NOMO-1 treated with dmso at 0.1 percent for 144 hours (cell line): ENCODE results near the gene FIBCD1.

Experiments
- DNase-seq: peaks from one replicate; lab custom pipeline; 2025; ENCODE audit not compliant: unreplicated experiment; lab: John Stamatoyannopoulos, UW

FIBCD1 gene

DNA sequence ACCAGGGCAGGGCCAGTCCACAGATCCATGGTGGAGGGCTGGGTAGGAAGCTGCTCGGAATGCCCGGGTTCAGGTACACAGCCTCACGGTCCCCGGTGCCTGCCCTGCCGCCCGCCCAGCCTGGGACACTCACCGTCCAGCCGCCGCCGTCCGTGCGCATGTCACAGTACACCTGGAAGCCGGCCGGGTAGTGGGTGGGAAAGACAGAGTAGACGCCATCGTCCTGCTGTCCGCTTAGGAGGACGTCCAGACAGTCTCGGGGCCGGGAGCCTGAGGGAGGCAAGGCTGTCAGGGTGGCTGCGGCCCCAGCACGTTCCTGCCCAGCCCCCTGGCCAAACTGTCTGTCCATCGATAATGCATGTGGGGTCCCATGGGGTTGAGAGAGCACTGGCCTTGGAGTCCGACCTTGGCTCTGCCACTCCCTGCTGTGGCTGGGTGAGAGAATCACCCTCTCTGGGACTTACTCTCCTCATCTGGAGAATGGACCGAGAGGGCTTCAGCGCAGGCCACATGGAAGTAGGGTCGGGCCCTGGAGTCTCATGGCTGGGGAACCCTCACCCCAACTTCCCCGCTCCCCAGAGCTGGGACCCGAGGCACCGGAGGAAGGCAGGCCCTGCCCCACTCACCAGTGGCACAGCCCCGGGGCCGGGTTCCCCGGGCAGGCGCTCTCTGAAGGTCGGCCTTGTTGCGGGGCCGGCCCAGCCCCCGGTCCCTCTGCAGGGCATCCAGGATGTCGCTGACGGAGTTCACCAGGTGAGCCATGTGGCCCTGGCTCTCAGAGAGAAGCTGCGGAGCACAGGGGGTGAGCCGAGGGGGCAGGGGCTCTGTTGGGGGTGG is 15.2 kb downstream of the FIBCD1 start:
- no peak for DNase-seq

GRCh38 chr9:130922893-130923610 is 16.0 kb downstream of the FIBCD1 start:
- DNase-seq: no peak

GRCh38 chr9:130921989-130922892 is 16.8 kb downstream of the FIBCD1 start:
- no peak for DNase-seq

DNA sequence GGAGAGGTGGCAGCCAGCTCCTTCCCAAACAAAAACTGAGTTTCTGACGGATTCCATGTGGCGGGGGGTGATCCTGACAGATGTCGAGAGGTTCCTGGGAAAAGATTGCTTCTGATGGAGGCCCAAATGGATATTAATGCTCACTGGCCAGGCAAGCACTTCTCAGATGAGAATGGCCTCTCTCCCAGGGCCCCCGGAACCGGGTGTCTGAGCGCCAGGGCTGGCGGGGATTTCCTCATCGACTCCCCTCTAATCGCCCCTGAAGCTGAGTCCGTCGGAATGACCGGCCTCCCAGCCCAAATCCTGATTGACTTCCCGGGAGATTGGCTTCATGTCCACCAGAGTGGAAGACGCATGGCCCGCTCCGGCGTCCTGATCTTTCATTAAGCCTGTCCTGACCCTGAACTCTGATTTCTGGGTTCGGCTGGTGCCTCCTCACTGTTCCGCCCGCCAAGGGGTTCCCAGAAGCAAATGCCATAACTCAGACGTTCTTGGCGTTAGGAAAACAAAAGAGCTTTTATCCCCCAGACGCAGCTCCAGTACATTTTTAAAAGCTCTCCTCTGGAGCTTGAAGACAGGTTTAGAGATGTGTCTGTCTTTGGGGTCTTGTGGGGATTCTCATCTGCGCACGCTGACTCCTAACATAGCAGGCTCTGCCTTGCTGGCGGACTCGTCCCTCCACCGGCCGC is 17.6 kb downstream of the FIBCD1 start:
- no peak for DNase-seq

DNA sequence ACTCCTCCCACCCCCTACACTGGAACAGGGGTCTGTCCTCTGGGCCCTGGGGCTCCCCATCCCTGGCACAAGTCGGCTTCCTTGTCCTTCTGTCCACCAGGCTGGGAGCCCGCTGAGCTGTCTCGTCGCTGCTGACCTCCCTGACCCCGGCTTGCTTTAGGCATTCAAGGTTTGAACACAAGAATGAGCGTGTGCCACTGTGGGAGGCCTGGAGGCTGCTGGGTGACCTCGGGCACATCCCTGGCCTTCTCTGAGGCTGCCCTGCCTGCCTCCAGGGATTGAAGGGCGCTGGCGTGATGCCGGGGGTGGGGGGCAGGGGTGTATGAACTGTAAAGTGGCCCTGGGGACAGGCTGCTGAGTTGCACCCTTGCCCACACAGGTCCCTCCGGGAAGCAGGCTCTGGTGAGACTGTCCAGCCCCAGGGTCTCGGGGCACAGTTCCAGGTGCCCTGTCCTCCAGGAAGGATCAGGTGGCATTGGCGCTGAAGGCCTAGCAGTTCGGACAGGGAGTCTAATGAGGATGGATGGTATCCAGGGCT is 18.2 kb downstream of the FIBCD1 start:
- DNase-seq: no peak

DNA sequence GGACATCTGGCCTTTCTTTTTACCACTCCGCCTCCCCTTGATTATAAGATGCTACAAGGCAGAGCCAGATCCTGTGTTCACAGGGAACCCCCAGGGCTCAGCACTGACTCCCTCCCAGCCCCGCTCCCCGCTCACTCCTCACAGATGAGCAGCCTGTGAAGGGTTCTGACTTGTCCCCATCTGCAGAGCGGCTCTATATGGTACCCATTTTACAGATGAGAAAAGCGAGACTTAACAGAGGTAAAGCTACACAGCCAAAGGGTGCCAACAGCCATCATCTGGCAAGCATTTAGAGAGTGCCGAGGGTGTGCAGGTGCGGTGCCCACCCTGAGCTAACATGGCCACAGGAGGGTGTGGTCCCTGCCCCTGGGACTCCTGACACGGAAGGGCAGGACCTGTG is 18.8 kb downstream of the FIBCD1 start:
- no peak for DNase-seq

- no peak for DNase-seq
Measured at GRCh38 chr9:130919559-130920145, 19.4 kb downstream of the FIBCD1 start.

- DNase-seq: no peak
Measured at GRCh38 chr9:130918826-130919558, 20.1 kb downstream of the FIBCD1 start.

- DNase-seq: no peak
Measured at GRCh38 chr9:130918101-130918825, 20.8 kb downstream of the FIBCD1 start.

GRCh38 chr9:130917168-130917960 is 21.7 kb downstream of the FIBCD1 start:
- no peak for DNase-seq

- no peak for DNase-seq
Measured at GRCh38 chr9:130915096-130915447, 24.0 kb downstream of the FIBCD1 start.

DNA sequence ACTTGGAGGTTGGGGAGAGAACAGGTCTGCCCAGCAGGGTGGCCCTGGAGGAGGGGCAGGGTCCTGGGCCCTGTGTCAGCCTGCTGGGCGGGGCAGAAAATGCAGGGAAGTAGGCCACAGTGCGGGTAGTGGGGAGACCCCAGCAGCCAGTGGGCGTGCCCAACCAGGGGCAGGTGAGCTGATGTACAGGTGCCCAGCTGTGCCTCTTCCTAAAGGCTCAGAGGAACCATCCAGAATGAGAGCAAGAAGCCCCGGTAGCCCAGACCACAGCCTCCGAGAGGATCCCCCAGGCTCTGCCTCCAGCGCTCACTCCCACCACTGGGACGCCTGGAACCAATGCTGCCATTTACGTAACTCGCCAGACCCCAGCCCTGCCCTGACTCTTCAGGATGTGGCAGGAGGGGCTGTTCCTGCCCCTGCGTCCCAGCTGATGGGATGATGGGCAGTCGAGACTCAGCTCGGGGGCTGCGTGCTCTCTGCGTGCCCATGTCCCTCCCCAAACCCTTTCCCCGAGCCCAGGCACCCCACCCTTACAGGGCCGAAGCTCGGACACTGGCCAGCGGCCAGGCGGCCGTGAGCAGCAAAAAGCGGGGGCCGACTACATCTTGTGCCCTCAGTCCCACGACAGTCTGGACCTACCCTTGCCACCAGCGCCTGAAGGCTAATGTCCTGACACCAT is 24.5 kb downstream of the FIBCD1 start:
- no peak for DNase-seq

- no peak for DNase-seq
Measured at GRCh38 chr9:130913599-130914416, 25.2 kb downstream of the FIBCD1 start.

DNA sequence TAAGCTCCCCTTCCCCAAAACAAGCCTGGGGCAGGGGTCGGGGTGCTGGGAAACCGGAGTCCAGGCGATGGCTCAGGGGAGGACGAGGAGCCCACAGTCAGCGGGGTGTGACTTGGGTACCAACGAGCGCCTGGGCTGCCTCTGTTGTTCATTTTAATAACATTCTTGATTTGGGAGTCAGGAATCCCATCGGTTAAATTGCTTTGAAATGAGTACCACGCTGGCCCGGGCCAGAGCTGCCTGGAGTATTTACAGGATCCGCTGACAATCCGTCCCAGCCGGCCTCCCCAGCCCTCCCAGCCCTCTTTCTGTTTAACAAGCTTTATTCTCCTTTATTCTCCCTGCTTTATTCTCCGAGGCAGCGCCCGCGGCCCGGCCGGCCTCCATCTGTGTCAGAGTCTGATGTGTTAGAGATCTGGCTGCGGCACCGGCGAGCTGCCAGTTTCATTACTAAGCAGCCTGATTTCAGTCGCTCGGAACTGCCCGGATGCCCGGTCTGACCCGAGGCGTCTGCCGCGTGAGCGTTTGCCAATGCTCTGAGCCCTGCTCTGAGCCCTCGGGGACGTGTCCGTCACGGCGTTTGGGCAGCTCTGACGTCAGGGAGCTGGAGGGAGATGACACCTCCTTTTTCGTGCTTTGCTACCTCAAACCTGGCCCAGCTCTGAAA is 26.0 kb downstream of the FIBCD1 start:
- DNase-seq: no peak

GRCh38 chr9:130911254-130912049 is 27.6 kb downstream of the FIBCD1 start:
- no peak for DNase-seq
